HepG2 (cell line): Measurements from ENCODE around the gene ABHD10. TPM values are rescaled to one million over a fixed set of nuclear protein-coding genes. Genes with fewer than 3 reads are reported as not detected.

Experiments
- AGO2 ChIP-seq: fragments of 200-400 bp; formaldehyde crosslinking; optimal IDR thresholded peaks from 2 replicates; pipeline ENCODE3; 2017; ENCODE audit warnings: mild to moderate bottlenecking, low read depth, low read length, moderate library complexity
- ATF4 ChIP-seq, 2 experiments: fragments of 450-650 bp in 1 of 2; sonication (generic) in 1 of 2; formaldehyde crosslinking; IDR thresholded peaks; 2 replicates each; pipeline versions ENCODE4 v1.5.0 to v1.8.0; 2020 to 2022; ENCODE audit warnings: mild to moderate bottlenecking in 1 of 2, missing genetic modification reagents in 1 of 2
- FIP1L1 ChIP-seq: fragments of 200-400 bp; formaldehyde crosslinking; IDR thresholded peaks from 2 replicates; pipeline ENCODE4 v1.6.1; 2018; ENCODE audit warnings: low read depth, mild to moderate bottlenecking, low read length, moderate library complexity, borderline replicate concordance; ENCODE audit not compliant: insufficient read depth
- HMGXB3 ChIP-seq: sonication (generic); formaldehyde crosslinking; IDR thresholded peaks from 2 replicates; pipeline ENCODE4 v1.4.0; 2020; ENCODE audit warnings: missing genetic modification reagents, borderline replicate concordance
- KLF12 ChIP-seq: sonication (generic); formaldehyde crosslinking; IDR thresholded peaks from 2 replicates; pipeline ENCODE4 v1.4.0; 2020; ENCODE audit warnings: missing genetic modification reagents, borderline replicate concordance
- MED8 ChIP-seq: sonication (generic); formaldehyde crosslinking; IDR thresholded peaks from 2 replicates; pipeline ENCODE4 v1.8.1; 2023; ENCODE audit warnings: mild to moderate bottlenecking, missing genetic modification reagents; ENCODE audit not compliant: insufficient replicate concordance
- PITX1 ChIP-seq: sonication (generic); formaldehyde crosslinking; IDR thresholded peaks from 2 replicates; pipeline ENCODE4 v1.5.1; 2020; ENCODE audit warnings: mild to moderate bottlenecking, missing genetic modification reagents
- SCMH1 ChIP-seq: sonication (generic); formaldehyde crosslinking; IDR thresholded peaks from 2 replicates; pipeline ENCODE4 v1.9.0; 2021; ENCODE audit warnings: missing genetic modification reagents, mild to moderate bottlenecking, borderline replicate concordance
- SSRP1 ChIP-seq: IDR thresholded peaks from 2 replicates; pipeline ENCODE4 v1.6.1; 2016; ENCODE audit warnings: control low read depth
- SUZ12 ChIP-seq: fragments of 150-350 bp; IDR thresholded peaks from 2 replicates; pipeline ENCODE4 v1.6.1; 2014; ENCODE audit warnings: low read depth, low read length
- TAF1 ChIP-seq: sonication (generic); formaldehyde crosslinking; IDR thresholded peaks from 2 replicates; pipeline ENCODE4 v1.4.0; 2020; ENCODE audit warnings: missing genetic modification reagents
- TBX3 ChIP-seq: fragments of 450-650 bp; IDR thresholded peaks from 2 replicates; pipeline ENCODE4 v1.6.1; 2017; ENCODE audit warnings: antibody characterized with exemption, mild to moderate bottlenecking, inconsistent platforms, borderline replicate concordance
- TEAD3 ChIP-seq: optimal IDR thresholded peaks from 2 replicates; pipeline ENCODE3; 2016; ENCODE audit warnings: borderline replicate concordance
- TFAP4 ChIP-seq: sonication (generic); IDR thresholded peaks from 2 replicates; pipeline ENCODE4 v1.6.1; 2016; ENCODE audit warnings: low read depth, borderline replicate concordance
- ZNF253 ChIP-seq: sonication (generic); formaldehyde crosslinking; IDR thresholded peaks from 2 replicates; pipeline ENCODE4 v1.8.0; 2022; ENCODE audit warnings: mild to moderate bottlenecking, missing genetic modification reagents, borderline replicate concordance
- ZNF513 ChIP-seq: sonication (generic); formaldehyde crosslinking; conservative IDR thresholded peaks from 2 replicates; pipeline ENCODE4 v1.5.0; 2020; ENCODE audit warnings: missing genetic modification reagents
- ZSCAN29 ChIP-seq: sonication (generic); formaldehyde crosslinking; conservative IDR thresholded peaks from 2 replicates; pipeline ENCODE4 v1.4.0; 2020; ENCODE audit warnings: mild to moderate bottlenecking, missing genetic modification reagents
- polyA plus RNA-seq, 8 experiments: library from polyadenylated mRNA; depleted of rRNA in 3 of 8; stranded (reverse) in 7 of 8; unstranded in 1 of 8; fragments of >200 nt; fragmentation: Illumina TruSeq in 4 of 8; extraction: Trizol in 4 of 8; gene quantifications; 2 replicates each; pipeline versions ENCODE4 v1.2.1 to v1.2.3, GENCODE V29; 2011 to 2016; ENCODE audit warnings: low read depth in 4 of 8, missing spikeins in 1 of 8, mixed read lengths in 1 of 8; ENCODE audit not compliant: insufficient read depth in 1 of 8
- total RNA-seq, 5 experiments: library from RNA; depleted of rRNA; stranded (reverse); fragments of >200 nt; fragmentation: Illumina TruSeq; extraction: Trizol; gene quantifications; 2 replicates each; pipeline ENCODE4 v1.2.3, GENCODE V29; 2016; ENCODE audit warnings: low read depth in 1 of 5
- TF ChIP-seq, protein P1 (sequence below), 2 experiments: sonication (generic) in 1 of 2; formaldehyde crosslinking in 1 of 2; IDR thresholded peaks; 2 replicates each; pipeline versions ENCODE4 v1.4.0 to v1.6.1; 2018 to 2020; ENCODE audit warnings: missing genetic modification reagents in 2 of 2, borderline replicate concordance in 1 of 2, low read depth in 1 of 2, mild to moderate bottlenecking in 1 of 2, missing biosample characterization in 1 of 2

Gene ABHD10
- total and polyA plus RNA-seq, 2 of the 13 experiments (the other 11 are each of a cell fraction or from before 2014, with no cell fraction given), result 22.8 to 50.2 TPM

DNA sequence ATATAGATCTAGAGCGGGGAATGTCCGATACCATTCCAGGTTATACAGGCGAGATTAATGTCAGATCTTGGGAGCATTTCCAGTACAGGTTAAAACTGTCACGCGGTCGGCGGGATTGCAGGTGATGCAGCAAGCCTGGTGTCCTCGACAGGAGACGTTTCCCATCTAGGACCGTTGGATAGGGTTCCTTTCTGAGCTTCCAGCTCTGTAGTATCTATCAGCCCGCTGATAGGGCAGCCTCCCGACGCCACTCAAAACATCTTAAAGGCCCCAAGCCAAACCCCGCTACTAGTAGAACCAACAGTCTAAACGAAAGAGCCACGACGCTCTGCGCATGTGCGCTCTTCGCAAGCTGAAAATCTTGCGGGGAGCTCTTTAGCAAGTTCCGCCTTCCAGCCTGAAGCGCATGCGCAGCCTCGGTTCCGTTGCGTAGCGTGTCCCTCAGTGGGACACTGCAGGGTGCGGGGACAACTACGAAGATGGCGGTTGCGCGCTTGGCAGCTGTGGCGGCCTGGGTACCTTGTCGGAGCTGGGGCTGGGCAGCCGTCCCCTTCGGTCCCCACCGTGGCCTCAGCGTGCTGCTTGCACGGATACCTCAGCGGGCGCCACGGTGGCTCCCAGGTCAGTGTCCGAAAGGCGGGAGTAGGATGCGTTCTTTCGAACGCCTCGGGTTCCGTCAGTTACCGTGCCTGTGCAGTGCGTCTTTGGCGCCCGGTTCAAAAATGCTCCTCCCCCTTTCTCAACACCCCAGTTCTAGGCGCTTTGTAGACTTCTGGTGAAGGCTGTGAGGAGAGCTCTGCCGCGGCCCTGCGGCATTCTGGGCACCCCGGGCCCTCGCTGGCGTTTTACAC lies at the start of gene ABHD10 (continued):
- no peak for TF ChIP-seq ZNF513 (CRISPR knock-in tag)
- TF ChIP-seq MED8 (CRISPR knock-in tag), result no peak
- TF ChIP-seq SUZ12, result no peak
- peak; percentile 31 for TF ChIP-seq TEAD3 (CRISPR knock-in tag)
- TF ChIP-seq SSRP1 (CRISPR knock-in tag), result no peak
- TF ChIP-seq ATF4 (CRISPR knock-in tag; IDR thresholded peaks at IDR 0.05), result peak in 1 of 2 experiments; percentile 42; a peak in 1 of 4 replicates
- peak; percentile 46 for TF ChIP-seq AGO2
- peak; percentile 80; the same call in 1 of the 2 replicates for TF ChIP-seq ZSCAN29 (CRISPR knock-in tag)
- peak; percentile 29; the same call in 1 of the 2 replicates for TF ChIP-seq TFAP4
- TF ChIP-seq TBX3, result no peak
- TF ChIP-seq SCMH1, result no peak
- TF ChIP-seq PITX1, result 0 out of 2 replicates have a peak, but pooled peaks have one; percentile 24
- TF ChIP-seq HMGXB3 (CRISPR knock-in tag), result peak; percentile 56
- TF ChIP-seq, protein P1, sequence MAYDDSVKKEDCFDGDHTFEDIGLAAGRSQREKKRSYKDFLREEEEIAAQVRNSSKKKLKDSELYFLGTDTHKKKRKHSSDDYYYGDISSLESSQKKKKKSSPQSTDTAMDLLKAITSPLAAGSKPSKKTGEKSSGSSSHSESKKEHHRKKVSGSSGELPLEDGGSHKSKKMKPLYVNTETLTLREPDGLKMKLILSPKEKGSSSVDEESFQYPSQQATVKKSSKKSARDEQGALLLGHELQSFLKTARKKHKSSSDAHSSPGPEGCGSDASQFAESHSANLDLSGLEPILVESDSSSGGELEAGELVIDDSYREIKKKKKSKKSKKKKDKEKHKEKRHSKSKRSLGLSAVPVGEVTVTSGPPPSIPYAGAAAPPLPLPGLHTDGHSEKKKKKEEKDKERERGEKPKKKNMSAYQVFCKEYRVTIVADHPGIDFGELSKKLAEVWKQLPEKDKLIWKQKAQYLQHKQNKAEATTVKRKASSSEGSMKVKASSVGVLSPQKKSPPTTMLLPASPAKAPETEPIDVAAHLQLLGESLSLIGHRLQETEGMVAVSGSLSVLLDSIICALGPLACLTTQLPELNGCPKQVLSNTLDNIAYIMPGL (CRISPR knock-in tag; IDR thresholded peaks at IDR 0.05; ENCODE audit: borderline replicate concordance in 1 of 2, low read depth in 1 of 2), result peak; percentile 62 to 79; a peak in 3 of 4 replicates
- TF ChIP-seq ZNF253 (CRISPR knock-in tag), result no peak
- peak; percentile 95 for TF ChIP-seq TAF1 (CRISPR knock-in tag)
- no peak for TF ChIP-seq FIP1L1
- TF ChIP-seq KLF12, result peak; percentile 73; the same call in 1 of the 2 replicates
